ENCODE data around the gene HIF3A. TPM values are rescaled to one million over a fixed set of nuclear protein-coding genes. Genes with fewer than 3 reads are reported as not detected.

Gene HIF3A
- total and polyA plus RNA-seq, 2 of the 4 experiments (the other 2 are of a cell fraction): 0.02 TPM; not detected in 1

- Histone ChIP-seq H3K27me3 (ENCODE audit: control insufficient read depth, insufficient read depth, low read length) (peaks cover 42% of the 10 kb centered on the region), H4K91ac (ENCODE audit: insufficient read depth, low read depth, low read length) (no peak overlapping the region), H3K14ac (replicated peaks; ENCODE audit: low read depth, low read length) (no peak overlapping the region), H2BK20ac (ENCODE audit: low read depth, low read length) (no peak overlapping the region), H3K23ac (ENCODE audit: low read depth, low read length) (no peak overlapping the region), H3K36me3 (ENCODE audit: control insufficient read depth, insufficient read depth, low read length) (no peaks in the 10 kb centered on the region), H3K4me2 (ENCODE audit: low read depth, low read length) (no peak overlapping the region), H3K9ac (ENCODE audit: low read depth, low read length) (no peak overlapping the region), H2AK5ac (ENCODE audit: low read depth, low read length) (no peak overlapping the region), H3K56ac (ENCODE audit: extremely low read depth, insufficient read depth, low read length) (no peak overlapping the region), H2BK120ac (ENCODE audit: low read depth, low read length) (no peak overlapping the region), H4K8ac (ENCODE audit: low read depth in 2 of 2, low read length in 2 of 2) (no peak overlapping the region), H4K20me1 (ENCODE audit: insufficient read depth, low read length) (no peaks in the 10 kb centered on the region), H3K9me1 (ENCODE audit: insufficient read depth, low read length) (no peaks in the 10 kb centered on the region), H3K18ac (ENCODE audit: low read depth, low read length) (no peak overlapping the region), H3K4me3 (ENCODE audit: insufficient read depth, low read depth, low read length) (no peak overlapping the region), H2AFZ (replicated peaks; ENCODE audit: low read length, poor library complexity) (no peak overlapping the region), H3K79me1 (ENCODE audit: low read depth in 1 of 2, low read length in 2 of 2) (no peaks in the 10 kb centered on the region), H2BK5ac (ENCODE audit: low read depth, low read length, poor library complexity, severe bottlenecking) (no peak overlapping the region), H3K27ac (ENCODE audit: insufficient read depth, low read length) (no peak overlapping the region), H4K5ac (ENCODE audit: low read depth, low read length) (no peak overlapping the region), H3K9me3 (ENCODE audit: control insufficient read depth, insufficient read depth, low read length) (no peaks in the 10 kb centered on the region), H3K4me1 (ENCODE audit: control insufficient read depth, insufficient read depth, low read length) (no peaks in the 10 kb centered on the region), H2BK15ac (ENCODE audit: low read depth, low read length) (no peak overlapping the region), H3K4ac (ENCODE audit: low read depth, low read length) (no peak overlapping the region), H2AK9ac (replicated peaks; ENCODE audit: low read depth, low read length, poor library complexity) (no peak overlapping the region)
- ChIA-PET CTCF (interaction anchor here (0.6 to 1.0 kb wide), 2 partner anchors 9 to 44 kb away, joined by 3 to 4 read pairs; no protein-coding TSS in a partner anchor), POLR2A (ENCODE audit: unreplicated experiment) (no interaction called here)
- dilution Hi-C loops (cut with HindIII; ENCODE audit: low sequenced_read_pairs, unreplicated experiment) (no loop called here), intact Hi-C loops (cut with micrococcal nuclease) (no loop called here), in situ Hi-C loops (cut with MboI; ENCODE audit: low sequenced_read_pairs) (no loop called here)
- TF ChIP-seq BHLHE40 (IDR thresholded peaks at IDR 0.05; ENCODE audit: low read depth, low read length): no peak
- no peak for TF ChIP-seq CEBPB (IDR thresholded peaks at IDR 0.05; ENCODE audit: low read depth, low read length)
- TF ChIP-seq USF2 (IDR thresholded peaks at IDR 0.05; ENCODE audit: low read depth, low read length): no peak
- no peak for TF ChIP-seq MAZ (IDR thresholded peaks at IDR 0.05; ENCODE audit: borderline replicate concordance, low read depth, low read length)
- TF ChIP-seq MAFK (IDR thresholded peaks at IDR 0.05; ENCODE audit: low read depth, low read length): no peak
- TF ChIP-seq CHD1 (IDR thresholded peaks at IDR 0.05; ENCODE audit: low read depth, low read length): no peak
- TF ChIP-seq MXI1 (IDR thresholded peaks at IDR 0.05; ENCODE audit: borderline replicate concordance, low read depth, low read length): no peak
- no TSS peak for BruUV-seq (replicated peaks)
- 30% methylated on average over 2 of the region's 5 CpGs; no CpG with 5 or more reads in 1 of the 2 experiments for WGBS, 2 experiments (ENCODE audit: extremely low coverage in 2 of 2, insufficient read length in 1 of 2)
- ATAC-seq (ENCODE audit: low read depth) (no peak), DNase-seq (no peak)
Observed at GRCh38 chr19:46251416-46251815, 45.4 kb upstream of the HIF3A start.
